HEK293 (cell line): ENCODE measurements around the gene MKI67.

ENCODE experiments used
- CTCF ChIA-PET: fragments of 350-600 bp; formaldehyde crosslinking; extraction: SDS; loops from one replicate; lab custom pipeline; 2021; ENCODE audit warnings: antibody characterized with exemption; lab: Yijun Ruan, JAX
- POLR2A ChIA-PET: fragments of 300-600 bp; formaldehyde crosslinking; extraction: SDS; loops from one replicate; lab custom pipeline; 2020; ENCODE audit warnings: antibody characterized with exemption, inconsistent platforms; lab: Yijun Ruan, JAX
- H3K27ac ChIP-seq: fragments of 200-500 bp; sonication (Bioruptor generic); 2 replicates; pipeline ENCODE4 v1.5.1; 2014; ENCODE audit warnings: low read depth, low read length, control low read depth, inconsistent platforms; ENCODE audit errors: extremely low read depth
- H3K36me3 ChIP-seq, 2 experiments: fragments of 200-500 bp in 1 of 2; sonication (Bioruptor generic) in 1 of 2; 1 replicate in 1 of 2; 2 replicates in 1 of 2; pipeline ENCODE4 v1.5.1; 2014 to 2017; ENCODE audit warnings: inconsistent platforms in 2 of 2, low read length in 2 of 2; ENCODE audit not compliant: control insufficient read depth in 2 of 2, insufficient read depth in 1 of 2
- H3K4me1 ChIP-seq: fragments of 200-500 bp; sonication (Bioruptor generic); 2 replicates; pipeline ENCODE4 v1.5.1; 2014; ENCODE audit warnings: mild to moderate bottlenecking, low read length, inconsistent platforms; ENCODE audit not compliant: control insufficient read depth, insufficient read depth
- H3K4me3 ChIP-seq: 2 replicates; pipeline ENCODE4 v1.5.1; 2011; ENCODE audit warnings: low read depth, mild to moderate bottlenecking, control low read depth, low read length, moderate library complexity
- H3K9me3 ChIP-seq: fragments of 200-500 bp; sonication (Bioruptor generic); 2 replicates; pipeline ENCODE4 v1.5.1; 2014; ENCODE audit warnings: low read depth, low read length, inconsistent platforms; ENCODE audit not compliant: control insufficient read depth, insufficient read depth
- GLIS2 ChIP-seq: fragments of 450-650 bp; formaldehyde crosslinking; IDR thresholded peaks from 2 replicates; pipeline ENCODE4 v1.5.1; 2016; ENCODE audit warnings: missing biosample characterization, missing genetic modification characterization
- KLF17 ChIP-seq: fragments of 450-650 bp; formaldehyde crosslinking; IDR thresholded peaks from 2 replicates; pipeline ENCODE4 v1.5.1; 2016; ENCODE audit warnings: missing biosample characterization, missing genetic modification characterization
- REST ChIP-seq: fragments of 450-650 bp; formaldehyde crosslinking; IDR thresholded peaks from 2 replicates; pipeline ENCODE4 v1.5.1; 2016; ENCODE audit warnings: missing biosample characterization, missing genetic modification characterization
- SALL2 ChIP-seq: fragments of 450-650 bp; formaldehyde crosslinking; IDR thresholded peaks from 2 replicates; pipeline ENCODE4 v1.5.0; 2017; ENCODE audit warnings: missing biosample characterization, mild to moderate bottlenecking, missing genetic modification characterization, borderline replicate concordance
- SCRT2 ChIP-seq: fragments of 450-650 bp; formaldehyde crosslinking; IDR thresholded peaks from 2 replicates; pipeline ENCODE4 v1.5.1; 2016; ENCODE audit warnings: missing biosample characterization, missing genetic modification characterization
- ZNF114 ChIP-seq: fragments of 450-650 bp; formaldehyde crosslinking; IDR thresholded peaks from 2 replicates; pipeline ENCODE4 v1.5.0; 2017; ENCODE audit warnings: missing biosample characterization, missing genetic modification characterization
- ZNF146 ChIP-seq: fragments of 450-650 bp; formaldehyde crosslinking; IDR thresholded peaks from 2 replicates; pipeline ENCODE4 v1.5.1; 2016; ENCODE audit warnings: missing biosample characterization, missing genetic modification characterization
- ZNF211 ChIP-seq: fragments of 450-650 bp; formaldehyde crosslinking; IDR thresholded peaks from 2 replicates; pipeline ENCODE4 v1.5.1; 2016; ENCODE audit warnings: low read depth, missing biosample characterization, missing genetic modification characterization
- ZNF292 ChIP-seq: fragments of 450-650 bp; formaldehyde crosslinking; IDR thresholded peaks from 2 replicates; pipeline ENCODE4 v1.5.1; 2016; ENCODE audit warnings: low read depth, missing biosample characterization, missing genetic modification characterization, borderline replicate concordance
- ZNF311 ChIP-seq: fragments of 450-650 bp; formaldehyde crosslinking; IDR thresholded peaks from 2 replicates; pipeline ENCODE4 v1.5.1; 2017; ENCODE audit warnings: missing biosample characterization, missing genetic modification characterization, borderline replicate concordance
- ZNF341 ChIP-seq: fragments of 450-650 bp; formaldehyde crosslinking; IDR thresholded peaks from 2 replicates; pipeline ENCODE4; 2016; ENCODE audit warnings: low read depth, missing biosample characterization, missing genetic modification characterization
- ZNF394 ChIP-seq: fragments of 450-650 bp; formaldehyde crosslinking; IDR thresholded peaks from 2 replicates; pipeline ENCODE4 v1.5.1; 2016; ENCODE audit warnings: missing biosample characterization, missing genetic modification characterization, mild to moderate bottlenecking, moderate library complexity, borderline replicate concordance
- ZNF510 ChIP-seq: fragments of 450-650 bp; formaldehyde crosslinking; IDR thresholded peaks from 2 replicates; pipeline ENCODE4 v1.5.1; 2018; ENCODE audit warnings: mild to moderate bottlenecking, missing genetic modification characterization, missing biosample characterization; ENCODE audit not compliant: insufficient replicate concordance
- ZNF596 ChIP-seq: fragments of 450-650 bp; IDR thresholded peaks from 2 replicates; pipeline ENCODE4 v1.5.0; 2018; ENCODE audit warnings: missing biosample characterization, mild to moderate bottlenecking, missing genetic modification characterization, moderate library complexity
- ZNF658 ChIP-seq: fragments of 450-650 bp; formaldehyde crosslinking; IDR thresholded peaks from 2 replicates; pipeline ENCODE4; 2016; ENCODE audit warnings: missing biosample characterization, missing genetic modification characterization
- ZNF670 ChIP-seq: fragments of 450-650 bp; formaldehyde crosslinking; IDR thresholded peaks from 2 replicates; pipeline ENCODE4 v1.5.1; 2016; ENCODE audit warnings: missing biosample characterization, missing genetic modification characterization, low read depth
- ZNF701 ChIP-seq: fragments of 450-650 bp; formaldehyde crosslinking; IDR thresholded peaks from 2 replicates; pipeline ENCODE4 v1.5.1; 2016; ENCODE audit warnings: missing biosample characterization, missing genetic modification characterization
- ZSCAN23 ChIP-seq: fragments of 450-650 bp; formaldehyde crosslinking; IDR thresholded peaks from 2 replicates; pipeline ENCODE4 v1.5.1; 2016; ENCODE audit warnings: missing biosample characterization, missing genetic modification characterization
- TF ChIP-seq, protein P1 (sequence below): fragments of 450-650 bp; formaldehyde crosslinking; IDR thresholded peaks from 2 replicates; pipeline ENCODE4 v1.5.1; 2016; ENCODE audit warnings: missing biosample characterization, missing genetic modification characterization

MKI67 gene

GRCh38 chr10:128114901-128115300 is 11.3 kb downstream of the MKI67 start:
- no peak overlapping the region for H3K27ac ChIP-seq
- peaks cover 90 to 98% of the 10 kb centered on the region in 2 experiments for H3K36me3 ChIP-seq
- ChIA-PET POLR2A (no interaction called here), CTCF (interaction anchor here (0.7 to 0.8 kb wide), 2 partner anchors 36 to 80 kb away, joined by 3 read pairs; no protein-coding TSS in a partner anchor)
- H3K9me3 ChIP-seq: no peaks in the 10 kb centered on the region
- H3K4me1 ChIP-seq: no peaks in the 10 kb centered on the region
- TF ChIP-seq ZNF114 (tag by site-specific recombination): no peak
- no peak for TF ChIP-seq SALL2 (tag by site-specific recombination)
- TF ChIP-seq ZNF658 (tag by site-specific recombination): no peak
- no peak for TF ChIP-seq ZSCAN23 (tag by site-specific recombination)
- no peak for TF ChIP-seq ZNF701
- no peak for TF ChIP-seq ZNF292 (tag by site-specific recombination)
- no peak for TF ChIP-seq GLIS2 (tag by site-specific recombination)
- TF ChIP-seq ZNF341 (tag by site-specific recombination): no peak
- no peak for TF ChIP-seq SCRT2 (tag by site-specific recombination)
- no peak for TF ChIP-seq ZNF211 (tag by site-specific recombination)
- no peak for TF ChIP-seq KLF17 (tag by site-specific recombination)
- TF ChIP-seq, all 188 proteins: peak for 0
- no peak overlapping the region for H3K4me3 ChIP-seq

DNA sequence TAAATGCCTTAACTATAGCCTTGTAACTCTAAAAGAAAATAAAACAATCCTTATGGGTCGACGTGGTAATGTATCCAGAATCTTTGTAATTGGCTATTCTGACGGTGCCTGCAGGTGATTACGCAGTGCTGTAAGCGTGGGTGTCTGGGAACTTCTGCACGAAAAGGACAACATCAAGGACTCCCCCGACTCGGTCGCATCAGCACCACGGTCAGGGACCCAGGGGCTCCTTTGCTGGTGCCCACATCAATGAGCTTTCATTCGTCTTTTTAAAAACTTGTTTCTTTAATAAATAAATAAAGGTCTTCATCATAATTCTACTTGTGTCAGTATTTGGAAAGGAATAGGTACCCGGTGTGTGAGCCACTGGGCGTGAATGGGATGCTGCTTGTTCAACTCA is 13.2 kb downstream of the MKI67 start:
- ChIA-PET CTCF (interaction anchor here (0.9 to 1.1 kb wide), 2 partner anchors 10 to 37 kb away, joined by 3 read pairs; no protein-coding TSS in a partner anchor), POLR2A (no interaction called here)
- Histone ChIP-seq H3K4me1 (no peaks in the 10 kb centered on the region), H3K9me3 (no peaks in the 10 kb centered on the region), H3K36me3 (peaks cover 90 to 98% of the 10 kb centered on the region in 2 experiments), H3K27ac (no peak overlapping the region), H3K4me3 (no peak overlapping the region)
- TF ChIP-seq REST (tag by site-specific recombination) (peak; percentile 84), ZNF311 (no peak)

DNA sequence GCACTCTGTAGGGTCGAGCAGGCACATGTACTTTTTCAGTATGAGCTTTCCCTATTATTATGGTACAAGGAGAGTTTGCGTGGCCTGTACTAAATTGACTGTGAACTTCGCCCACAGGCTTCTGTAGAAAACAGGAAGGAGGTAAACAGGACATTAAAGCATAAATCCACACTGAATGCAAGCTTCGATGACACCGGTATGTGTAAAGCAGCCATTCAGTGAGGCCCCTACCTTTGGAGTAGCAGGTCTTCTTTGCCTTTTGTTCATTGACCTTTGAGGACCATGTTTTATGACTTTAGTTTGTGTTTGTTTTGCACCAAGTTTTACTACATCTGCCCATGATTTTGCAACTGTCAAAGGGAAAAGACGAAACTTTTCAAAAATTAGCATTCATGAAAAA is 14.5 kb downstream of the MKI67 start:
- H3K9me3 ChIP-seq: no peaks in the 10 kb centered on the region
- ChIA-PET POLR2A (no interaction called here), CTCF (interaction anchor here (0.9 to 1.4 kb wide), 2 partner anchors 11 to 39 kb away, joined by 3 to 4 read pairs; no protein-coding TSS in a partner anchor)
- peaks cover 87 to 100% of the 10 kb centered on the region in 2 experiments for H3K36me3 ChIP-seq
- H3K4me1 ChIP-seq: no peaks in the 10 kb centered on the region
- no peak overlapping the region for H3K27ac ChIP-seq
- no peak overlapping the region for H3K4me3 ChIP-seq
- no peak for TF ChIP-seq ZNF394 (tag by site-specific recombination)
- TF ChIP-seq, protein P1, sequence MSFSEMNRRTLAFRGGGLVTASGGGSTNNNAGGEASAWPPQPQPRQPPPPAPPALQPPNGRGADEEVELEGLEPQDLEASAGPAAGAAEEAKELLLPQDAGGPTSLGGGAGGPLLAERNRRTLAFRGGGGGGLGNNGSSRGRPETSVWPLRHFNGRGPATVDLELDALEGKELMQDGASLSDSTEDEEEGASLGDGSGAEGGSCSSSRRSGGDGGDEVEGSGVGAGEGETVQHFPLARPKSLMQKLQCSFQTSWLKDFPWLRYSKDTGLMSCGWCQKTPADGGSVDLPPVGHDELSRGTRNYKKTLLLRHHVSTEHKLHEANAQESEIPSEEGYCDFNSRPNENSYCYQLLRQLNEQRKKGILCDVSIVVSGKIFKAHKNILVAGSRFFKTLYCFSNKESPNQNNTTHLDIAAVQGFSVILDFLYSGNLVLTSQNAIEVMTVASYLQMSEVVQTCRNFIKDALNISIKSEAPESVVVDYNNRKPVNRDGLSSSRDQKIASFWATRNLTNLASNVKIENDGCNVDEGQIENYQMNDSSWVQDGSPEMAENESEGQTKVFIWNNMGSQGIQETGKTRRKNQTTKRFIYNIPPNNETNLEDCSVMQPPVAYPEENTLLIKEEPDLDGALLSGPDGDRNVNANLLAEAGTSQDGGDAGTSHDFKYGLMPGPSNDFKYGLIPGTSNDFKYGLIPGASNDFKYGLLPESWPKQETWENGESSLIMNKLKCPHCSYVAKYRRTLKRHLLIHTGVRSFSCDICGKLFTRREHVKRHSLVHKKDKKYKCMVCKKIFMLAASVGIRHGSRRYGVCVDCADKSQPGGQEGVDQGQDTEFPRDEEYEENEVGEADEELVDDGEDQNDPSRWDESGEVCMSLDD (tag by site-specific recombination): no peak
- no peak for TF ChIP-seq ZNF146 (tag by site-specific recombination)
- TF ChIP-seq ZNF510 (tag by site-specific recombination): no peak
- no peak for TF ChIP-seq ZNF596
- TF ChIP-seq ZNF670 (tag by site-specific recombination): no peak
